ENCODE data around the gene FHOD3. TPM values are rescaled to one million over a fixed set of nuclear protein-coding genes. Genes with fewer than 3 reads are reported as not detected.

The FHOD3 gene
- total and polyA plus RNA-seq, 2 of the 4 experiments (the other 2 are of a cell fraction), result 14.6 to 16.0 TPM

DNA sequence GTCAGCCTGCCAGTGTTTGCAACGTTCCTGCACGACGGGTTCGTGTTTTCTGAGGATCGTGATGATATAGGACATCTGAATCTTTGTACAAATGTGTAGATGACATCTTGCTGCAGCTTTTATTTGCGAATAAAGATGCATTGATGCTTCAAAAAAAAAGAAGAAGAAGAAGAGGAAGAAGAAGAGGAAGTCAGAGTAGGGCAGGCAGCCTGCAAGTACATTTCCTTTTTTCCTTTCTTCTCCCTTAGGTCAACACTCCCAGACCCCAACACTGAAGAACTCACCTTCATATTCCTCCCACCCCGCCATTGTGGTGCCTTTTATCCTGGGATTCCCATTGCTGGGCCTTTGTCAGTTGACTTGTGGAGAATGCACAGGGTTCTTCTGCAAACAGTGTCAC is 91.5 kb downstream of the FHOD3 start:
- no peak overlapping the region for H2AK5ac ChIP-seq (ENCODE audit: low read depth, low read length)
- TF ChIP-seq, protein P1, sequence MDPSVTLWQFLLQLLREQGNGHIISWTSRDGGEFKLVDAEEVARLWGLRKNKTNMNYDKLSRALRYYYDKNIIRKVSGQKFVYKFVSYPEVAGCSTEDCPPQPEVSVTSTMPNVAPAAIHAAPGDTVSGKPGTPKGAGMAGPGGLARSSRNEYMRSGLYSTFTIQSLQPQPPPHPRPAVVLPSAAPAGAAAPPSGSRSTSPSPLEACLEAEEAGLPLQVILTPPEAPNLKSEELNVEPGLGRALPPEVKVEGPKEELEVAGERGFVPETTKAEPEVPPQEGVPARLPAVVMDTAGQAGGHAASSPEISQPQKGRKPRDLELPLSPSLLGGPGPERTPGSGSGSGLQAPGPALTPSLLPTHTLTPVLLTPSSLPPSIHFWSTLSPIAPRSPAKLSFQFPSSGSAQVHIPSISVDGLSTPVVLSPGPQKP (IDR thresholded peaks at IDR 0.05; ENCODE audit: borderline replicate concordance, low read depth, low read length), result no peak
- TF ChIP-seq RAD21 (IDR thresholded peaks at IDR 0.05; ENCODE audit: low read length) (no peak), RFX5 (IDR thresholded peaks at IDR 0.05; ENCODE audit: low read depth, low read length) (no peak), MXI1 (IDR thresholded peaks at IDR 0.05; ENCODE audit: borderline replicate concordance, low read depth, low read length) (no peak), POLR2A (IDR thresholded peaks at IDR 0.05; ENCODE audit: low read depth, low read length) (no peak), BHLHE40 (IDR thresholded peaks at IDR 0.05; ENCODE audit: low read depth, low read length) (no peak), MAFK (IDR thresholded peaks at IDR 0.05; ENCODE audit: low read depth, low read length) (no peak), MAZ (IDR thresholded peaks at IDR 0.05; ENCODE audit: borderline replicate concordance, low read depth, low read length) (no peak), RCOR1 (IDR thresholded peaks at IDR 0.05; ENCODE audit: insufficient replicate concordance, low read length) (no peak), CEBPB (IDR thresholded peaks at IDR 0.05; ENCODE audit: low read depth, low read length) (no peak)
- TF ChIP-seq, protein P2, sequence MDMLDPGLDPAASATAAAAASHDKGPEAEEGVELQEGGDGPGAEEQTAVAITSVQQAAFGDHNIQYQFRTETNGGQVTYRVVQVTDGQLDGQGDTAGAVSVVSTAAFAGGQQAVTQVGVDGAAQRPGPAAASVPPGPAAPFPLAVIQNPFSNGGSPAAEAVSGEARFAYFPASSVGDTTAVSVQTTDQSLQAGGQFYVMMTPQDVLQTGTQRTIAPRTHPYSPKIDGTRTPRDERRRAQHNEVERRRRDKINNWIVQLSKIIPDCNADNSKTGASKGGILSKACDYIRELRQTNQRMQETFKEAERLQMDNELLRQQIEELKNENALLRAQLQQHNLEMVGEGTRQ (IDR thresholded peaks at IDR 0.05; ENCODE audit: low read depth, low read length), result no peak
- H3K9me3 ChIP-seq (ENCODE audit: control insufficient read depth, insufficient read depth, low read length), result no peaks in the 10 kb centered on the region
- H3K23ac ChIP-seq (ENCODE audit: low read depth, low read length), result no peak overlapping the region
- no peaks in the 10 kb centered on the region for H3K36me3 ChIP-seq (ENCODE audit: control insufficient read depth, insufficient read depth, low read length)
- dilution Hi-C loops (cut with HindIII; ENCODE audit: low sequenced_read_pairs, unreplicated experiment) (no loop called here), in situ Hi-C loops (cut with MboI; ENCODE audit: low sequenced_read_pairs) (no loop called here), intact Hi-C loops (cut with micrococcal nuclease) (no loop called here)
- peaks cover 12% of the 10 kb centered on the region for H3K9me1 ChIP-seq (ENCODE audit: insufficient read depth, low read length)
- no peaks in the 10 kb centered on the region for H4K20me1 ChIP-seq (ENCODE audit: insufficient read depth, low read length)
- H3K27me3 ChIP-seq (ENCODE audit: control insufficient read depth, insufficient read depth, low read length), result no peaks in the 10 kb centered on the region
- no peak overlapping the region for H3K4me3 ChIP-seq (ENCODE audit: insufficient read depth, low read depth, low read length)
- H3K9ac ChIP-seq (ENCODE audit: low read depth, low read length), result no peak overlapping the region
- H3K14ac ChIP-seq (replicated peaks; ENCODE audit: low read depth, low read length), result no peak overlapping the region
- BruUV-seq (replicated peaks), result no TSS peak
- no peak overlapping the region for H3K56ac ChIP-seq (ENCODE audit: extremely low read depth, insufficient read depth, low read length)
- H4K8ac ChIP-seq (ENCODE audit: low read depth in 2 of 2, low read length in 2 of 2), result no peak overlapping the region
- CTCF ChIA-PET, result no interaction called here
- WGBS, 2 experiments (ENCODE audit: extremely low coverage in 2 of 2, insufficient read length in 1 of 2), result 100% methylated on average over 1 of the region's 7 CpGs; no CpG with 5 or more reads in 1 of the 2 experiments
- H2BK20ac ChIP-seq (ENCODE audit: low read depth, low read length), result no peak overlapping the region
- H3K4ac ChIP-seq (ENCODE audit: low read depth, low read length), result no peak overlapping the region
- no peak overlapping the region for H3K4me2 ChIP-seq (ENCODE audit: low read depth, low read length)
- peaks cover 3 to 6% of the 10 kb centered on the region in 2 experiments; a peak in 1 of 4 replicates for H3K79me1 ChIP-seq (ENCODE audit: low read depth in 1 of 2, low read length in 2 of 2)
- H3K4me1 ChIP-seq (ENCODE audit: control insufficient read depth, insufficient read depth, low read length), result peaks cover 9% of the 10 kb centered on the region
- H2AK9ac ChIP-seq (replicated peaks; ENCODE audit: low read depth, low read length, poor library complexity), result no peak overlapping the region
- no peak overlapping the region for H2BK5ac ChIP-seq (ENCODE audit: low read depth, low read length, poor library complexity, severe bottlenecking)
- ATAC-seq (ENCODE audit: low read depth) (no peak), DNase-seq (no peak)
- H2BK120ac ChIP-seq (ENCODE audit: low read depth, low read length), result no peak overlapping the region
- H3K27ac ChIP-seq (ENCODE audit: insufficient read depth, low read length), result no peak overlapping the region
- H4K5ac ChIP-seq (ENCODE audit: low read depth, low read length), result no peak overlapping the region
- H2BK15ac ChIP-seq (ENCODE audit: low read depth, low read length), result no peak overlapping the region
- H4K91ac ChIP-seq (ENCODE audit: insufficient read depth, low read depth, low read length), result no peak overlapping the region
- H3K18ac ChIP-seq (ENCODE audit: low read depth, low read length), result no peak overlapping the region
- no peak overlapping the region for H2AFZ ChIP-seq (replicated peaks; ENCODE audit: low read length, poor library complexity)
- POLR2A ChIA-PET (ENCODE audit: unreplicated experiment), result no interaction called here

Measured in IMR-90 (cell line).